SU-DHL-6 (cell line): Measurements from ENCODE around the gene LUC7L2.
"Not testable (repeated sequence)": the region's sequence is repeated elsewhere in the genome, so short reads cannot be mapped to it uniquely, and the experiment has no call there.

Source experiments
- H2AFZ ChIP-seq: fragments of 200-600 bp; sonication (generic); 2 replicates; pipeline ENCODE4 v1.6.1; 2014; ENCODE audit warnings: low read depth, mild to moderate bottlenecking, moderate library complexity, mixed read lengths, antibody characterized with exemption, low read length; ENCODE audit not compliant: severe bottlenecking
- H3F3A ChIP-seq: fragments of 200-600 bp; shearing (Covaris generic); 2 replicates; pipeline ENCODE4 v1.6.0; 2016; ENCODE audit warnings: antibody characterized with exemption, mild to moderate bottlenecking; ENCODE audit not compliant: insufficient read depth
- H3K27ac ChIP-seq: fragments of 200-600 bp; sonication (generic); 2 replicates; pipeline ENCODE4 v1.5.1; 2016; ENCODE audit warnings: low read depth, mild to moderate bottlenecking, low read length, moderate library complexity, mixed read lengths
- H3K27me3 ChIP-seq: fragments of 200-600 bp; sonication (generic), shearing (Covaris generic); 2 replicates; pipeline ENCODE4 v1.6.0; 2014; ENCODE audit warnings: mild to moderate bottlenecking, low read length
- H3K36me3 ChIP-seq: fragments of 200-600 bp; sonication (generic); 2 replicates; pipeline ENCODE4 v1.6.1; 2014; ENCODE audit warnings: mild to moderate bottlenecking, low read length, mixed read lengths
- H3K4me2 ChIP-seq: fragments of 300-600, 200-600 bp; shearing (Covaris generic), sonication (generic); 2 replicates; pipeline ENCODE4 v1.6.0; 2014; ENCODE audit warnings: low read length, low read depth, mild to moderate bottlenecking; ENCODE audit not compliant: poor library complexity, severe bottlenecking
- H3K4me3 ChIP-seq: fragments of 200-600 bp; sonication (generic); 2 replicates; pipeline ENCODE4 v1.5.1; 2014; ENCODE audit warnings: antibody characterized with exemption, low read length, mild to moderate bottlenecking, mixed read lengths; ENCODE audit not compliant: insufficient read depth, poor library complexity, severe bottlenecking
- H3K79me2 ChIP-seq: fragments of 200-600 bp; sonication (generic); 2 replicates; pipeline ENCODE4 v1.6.1; 2014; ENCODE audit warnings: mild to moderate bottlenecking, low read length, moderate library complexity; ENCODE audit not compliant: insufficient read depth
- H3K9ac ChIP-seq: fragments of 200-600 bp; sonication (generic); 2 replicates; pipeline ENCODE4 v1.7.0; 2014; ENCODE audit warnings: mild to moderate bottlenecking, low read length
- H3K9me2 ChIP-seq: fragments of 200-600 bp; sonication (generic); replicated peaks from 2 replicates; pipeline ENCODE4 v1.6.1; 2014; ENCODE audit warnings: low read length; ENCODE audit not compliant: insufficient read depth
- H3K9me3 ChIP-seq: fragments of 200-600 bp; sonication (generic); 2 replicates; pipeline ENCODE4 v1.6.1; 2014; ENCODE audit warnings: low read length, mixed read lengths; ENCODE audit not compliant: insufficient read depth
- H4K20me1 ChIP-seq: fragments of 200-600 bp; sonication (generic); 2 replicates; pipeline ENCODE4 v1.6.1; 2014; ENCODE audit warnings: low read depth, mild to moderate bottlenecking, antibody characterized with exemption, low read length, moderate library complexity, mixed read lengths
- EZH2phosphoT487 ChIP-seq: fragments of 200-600 bp; sonication (generic), shearing (Covaris generic); conservative IDR thresholded peaks from 2 replicates; pipeline ENCODE4 v1.6.1; 2018; ENCODE audit warnings: mild to moderate bottlenecking, antibody characterized with exemption, low read length, moderate library complexity, mixed read lengths
- TF ChIP-seq, protein P1 (sequence below): fragments of 200-600 bp; sonication (generic); IDR thresholded peaks from one replicate; pipeline ENCODE4 v1.5.1; 2017; ENCODE audit warnings: antibody characterized with exemption, mild to moderate bottlenecking, low read length, moderate library complexity; ENCODE audit not compliant: insufficient read depth, poor library complexity, severe bottlenecking

LUC7L2 gene

DNA sequence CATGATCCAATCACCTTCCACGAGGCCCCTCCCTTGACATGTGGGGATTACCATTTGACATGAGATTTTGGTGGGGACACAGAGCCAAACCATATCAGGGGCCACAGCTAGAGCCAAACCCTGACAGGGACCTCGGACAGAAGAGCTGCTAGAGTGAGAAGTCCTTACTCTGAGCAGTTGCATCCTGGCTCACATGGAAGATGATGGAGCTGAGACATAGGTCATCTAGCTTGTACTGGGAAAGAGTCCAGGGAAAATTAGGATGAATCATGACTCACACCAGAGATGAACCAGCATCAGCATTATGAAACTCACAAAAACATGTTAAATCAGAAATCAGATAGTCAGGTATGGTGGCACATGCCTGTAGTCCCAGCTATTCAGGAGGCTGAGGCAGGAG is 31.3 kb upstream of the LUC7L2 start:
- Histone ChIP-seq H3K4me3 (no peak overlapping the region), H3K27me3 (no peaks in the 10 kb centered on the region), H3K79me2 (no peaks in the 10 kb centered on the region), H2AFZ (no peak overlapping the region), H3K9ac (no peak overlapping the region), H4K20me1 (no peaks in the 10 kb centered on the region), H3K36me3 (no peaks in the 10 kb centered on the region), H3K27ac (no peak overlapping the region), H3F3A (no peaks in the 10 kb centered on the region), H3K9me3 (no peaks in the 10 kb centered on the region), H3K4me2 (no peak overlapping the region), H3K9me2 (no peaks in the 10 kb centered on the region)
- TF ChIP-seq, protein P1, sequence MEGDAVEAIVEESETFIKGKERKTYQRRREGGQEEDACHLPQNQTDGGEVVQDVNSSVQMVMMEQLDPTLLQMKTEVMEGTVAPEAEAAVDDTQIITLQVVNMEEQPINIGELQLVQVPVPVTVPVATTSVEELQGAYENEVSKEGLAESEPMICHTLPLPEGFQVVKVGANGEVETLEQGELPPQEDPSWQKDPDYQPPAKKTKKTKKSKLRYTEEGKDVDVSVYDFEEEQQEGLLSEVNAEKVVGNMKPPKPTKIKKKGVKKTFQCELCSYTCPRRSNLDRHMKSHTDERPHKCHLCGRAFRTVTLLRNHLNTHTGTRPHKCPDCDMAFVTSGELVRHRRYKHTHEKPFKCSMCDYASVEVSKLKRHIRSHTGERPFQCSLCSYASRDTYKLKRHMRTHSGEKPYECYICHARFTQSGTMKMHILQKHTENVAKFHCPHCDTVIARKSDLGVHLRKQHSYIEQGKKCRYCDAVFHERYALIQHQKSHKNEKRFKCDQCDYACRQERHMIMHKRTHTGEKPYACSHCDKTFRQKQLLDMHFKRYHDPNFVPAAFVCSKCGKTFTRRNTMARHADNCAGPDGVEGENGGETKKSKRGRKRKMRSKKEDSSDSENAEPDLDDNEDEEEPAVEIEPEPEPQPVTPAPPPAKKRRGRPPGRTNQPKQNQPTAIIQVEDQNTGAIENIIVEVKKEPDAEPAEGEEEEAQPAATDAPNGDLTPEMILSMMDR: no peak
- no peak for TF ChIP-seq EZH2phosphoT487

DNA sequence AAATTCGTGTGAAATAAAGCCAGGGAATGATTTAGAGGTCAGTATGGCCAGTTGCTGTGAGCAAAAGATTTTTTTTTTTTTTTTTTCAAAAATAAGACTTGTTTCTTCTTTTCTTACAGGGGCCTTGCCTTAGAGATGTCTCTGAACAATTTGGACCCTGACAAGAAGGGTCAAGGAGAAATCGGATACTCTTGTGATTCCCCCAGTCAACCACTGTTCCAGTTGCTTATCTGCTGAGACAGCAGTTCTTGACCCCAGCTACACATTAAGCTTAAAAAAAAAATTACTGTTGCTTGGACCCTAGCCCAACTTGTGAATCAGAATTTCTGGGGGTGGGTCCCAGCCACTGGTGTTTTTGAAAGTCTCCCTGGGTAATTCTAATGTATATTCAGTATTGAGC is 30.6 kb upstream of the LUC7L2 start:
- no peak for TF ChIP-seq EZH2phosphoT487
- TF ChIP-seq, protein P1: no peak
- Histone ChIP-seq H3K79me2 (no peaks in the 10 kb centered on the region), H2AFZ (no peak overlapping the region), H3K4me2 (no peak overlapping the region), H4K20me1 (no peaks in the 10 kb centered on the region), H3K27me3 (no peaks in the 10 kb centered on the region), H3K9ac (no peak overlapping the region), H3K9me2 (no peaks in the 10 kb centered on the region), H3K9me3 (no peaks in the 10 kb centered on the region), H3K36me3 (no peaks in the 10 kb centered on the region), H3K4me3 (no peak overlapping the region), H3F3A (no peaks in the 10 kb centered on the region), H3K27ac (no peak overlapping the region)

DNA sequence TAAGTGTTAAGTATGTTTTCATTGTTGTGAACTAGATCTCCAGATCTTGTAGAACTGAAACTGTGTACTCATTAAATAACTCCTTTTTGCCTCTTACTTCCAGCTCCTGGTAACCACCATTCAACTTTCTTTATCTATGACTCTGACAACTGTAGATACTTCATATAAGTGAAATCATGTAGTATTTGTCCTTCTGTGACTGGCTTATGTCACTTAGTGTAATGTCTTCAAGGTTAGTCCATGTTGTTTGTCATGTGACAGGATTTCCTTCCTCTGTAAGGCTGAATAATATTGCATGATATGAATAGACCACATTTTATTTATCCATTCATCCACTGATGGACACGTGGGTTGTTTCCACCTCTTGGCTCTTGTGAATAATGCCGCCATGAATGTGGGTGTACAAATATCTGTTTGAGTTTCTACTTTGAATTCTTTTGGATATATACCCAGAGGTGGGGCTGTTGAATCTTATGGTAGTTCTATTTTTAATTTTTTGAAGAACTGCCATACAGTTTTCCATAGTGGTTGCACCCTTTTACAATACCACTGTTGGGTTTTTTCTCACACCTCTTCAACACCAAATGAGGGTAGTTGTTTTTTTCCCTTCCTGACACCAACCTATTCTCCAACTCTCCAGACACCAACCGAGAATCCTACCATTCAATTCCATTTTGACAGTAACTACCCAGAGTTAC is 29.2 kb upstream of the LUC7L2 start:
- Histone ChIP-seq H3K4me3 (no peak overlapping the region), H3K9me3 (no peaks in the 10 kb centered on the region), H4K20me1 (no peaks in the 10 kb centered on the region), H3K9me2 (no peaks in the 10 kb centered on the region), H3K36me3 (no peaks in the 10 kb centered on the region), H3K9ac (no peak overlapping the region), H3K79me2 (no peaks in the 10 kb centered on the region), H3K27me3 (no peaks in the 10 kb centered on the region), H3K27ac (no peak overlapping the region), H2AFZ (no peak overlapping the region), H3F3A (no peaks in the 10 kb centered on the region), H3K4me2 (no peak overlapping the region)
- no peak for TF ChIP-seq EZH2phosphoT487

DNA sequence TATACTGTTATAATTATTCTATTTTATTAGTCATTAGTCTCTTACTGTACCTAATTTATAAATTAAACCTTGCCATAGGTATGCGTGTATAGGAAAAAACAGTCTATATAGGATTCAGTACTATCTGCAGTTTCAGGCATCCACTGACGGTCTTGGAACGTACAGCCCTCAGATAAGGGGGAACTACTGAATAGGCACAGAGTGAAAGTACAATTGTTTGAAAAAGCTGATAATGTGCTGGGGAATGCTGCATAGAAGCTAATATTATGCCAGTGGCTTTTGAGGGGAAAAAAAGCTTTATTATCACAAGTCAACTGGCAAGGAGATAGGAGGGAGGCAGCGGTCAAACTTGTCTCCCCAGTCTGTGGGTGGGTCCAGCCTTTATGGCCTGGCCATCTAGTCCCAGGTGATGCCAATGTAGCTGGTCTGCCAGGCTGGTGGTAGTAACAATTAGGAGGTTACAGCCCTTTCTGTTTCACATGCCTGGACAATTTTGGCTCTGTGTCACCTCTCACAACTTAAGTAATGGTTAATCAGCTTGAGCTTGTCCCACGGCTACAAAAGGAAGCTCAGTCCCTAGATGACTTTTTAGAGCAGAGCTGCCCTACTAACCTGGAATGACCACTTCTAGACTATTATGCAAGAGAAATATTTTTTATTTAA is 26.9 kb upstream of the LUC7L2 start:
- Histone ChIP-seq H3K27ac (no peak overlapping the region), H3F3A (no peaks in the 10 kb centered on the region), H3K9ac (no peak overlapping the region), H3K36me3 (no peaks in the 10 kb centered on the region), H3K4me3 (no peak overlapping the region), H3K9me2 (no peaks in the 10 kb centered on the region), H3K79me2 (no peaks in the 10 kb centered on the region), H4K20me1 (no peaks in the 10 kb centered on the region), H3K9me3 (no peaks in the 10 kb centered on the region), H2AFZ (no peak overlapping the region), H3K4me2 (no peak overlapping the region), H3K27me3 (no peaks in the 10 kb centered on the region)
- TF ChIP-seq, protein P1: no peak
- TF ChIP-seq EZH2phosphoT487: no peak

DNA sequence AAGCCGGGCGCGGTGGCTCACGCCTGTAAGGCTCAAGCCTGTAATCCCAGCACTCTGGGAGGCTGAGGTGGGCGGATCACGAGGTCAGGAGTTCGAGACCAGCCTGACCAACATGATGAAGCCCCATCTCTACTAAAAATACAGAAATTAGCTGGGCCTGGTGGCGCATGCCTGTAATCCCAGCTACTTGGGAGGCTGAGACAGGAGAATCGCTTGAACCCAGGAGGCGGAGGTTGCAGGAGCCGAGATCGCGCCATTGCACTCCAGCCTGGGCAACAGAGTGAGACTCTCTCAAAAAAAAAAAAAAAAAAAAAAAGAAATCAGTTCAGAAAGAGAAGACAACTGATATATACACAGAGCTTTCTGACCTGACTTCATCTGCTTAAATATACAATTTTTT is 26.3 kb upstream of the LUC7L2 start:
- H3K9ac ChIP-seq, H3K27ac ChIP-seq, H3K9me3 ChIP-seq, H3K27me3 ChIP-seq, H2AFZ ChIP-seq, H3K4me3 ChIP-seq, H3K4me2 ChIP-seq, H4K20me1 ChIP-seq, H3F3A ChIP-seq, H3K79me2 ChIP-seq, H3K9me2 ChIP-seq, H3K36me3 ChIP-seq: not testable (repeated sequence)
